ENCODE measurements around the gene DRC7.
A peak's percentile ranks its signal among the peaks of the same experiment; 100 is the strongest.
"Not testable (repeated sequence)": the region's sequence is repeated elsewhere in the genome, so short reads cannot be mapped to it uniquely, and the experiment has no call there.

The DRC7 gene

DNA sequence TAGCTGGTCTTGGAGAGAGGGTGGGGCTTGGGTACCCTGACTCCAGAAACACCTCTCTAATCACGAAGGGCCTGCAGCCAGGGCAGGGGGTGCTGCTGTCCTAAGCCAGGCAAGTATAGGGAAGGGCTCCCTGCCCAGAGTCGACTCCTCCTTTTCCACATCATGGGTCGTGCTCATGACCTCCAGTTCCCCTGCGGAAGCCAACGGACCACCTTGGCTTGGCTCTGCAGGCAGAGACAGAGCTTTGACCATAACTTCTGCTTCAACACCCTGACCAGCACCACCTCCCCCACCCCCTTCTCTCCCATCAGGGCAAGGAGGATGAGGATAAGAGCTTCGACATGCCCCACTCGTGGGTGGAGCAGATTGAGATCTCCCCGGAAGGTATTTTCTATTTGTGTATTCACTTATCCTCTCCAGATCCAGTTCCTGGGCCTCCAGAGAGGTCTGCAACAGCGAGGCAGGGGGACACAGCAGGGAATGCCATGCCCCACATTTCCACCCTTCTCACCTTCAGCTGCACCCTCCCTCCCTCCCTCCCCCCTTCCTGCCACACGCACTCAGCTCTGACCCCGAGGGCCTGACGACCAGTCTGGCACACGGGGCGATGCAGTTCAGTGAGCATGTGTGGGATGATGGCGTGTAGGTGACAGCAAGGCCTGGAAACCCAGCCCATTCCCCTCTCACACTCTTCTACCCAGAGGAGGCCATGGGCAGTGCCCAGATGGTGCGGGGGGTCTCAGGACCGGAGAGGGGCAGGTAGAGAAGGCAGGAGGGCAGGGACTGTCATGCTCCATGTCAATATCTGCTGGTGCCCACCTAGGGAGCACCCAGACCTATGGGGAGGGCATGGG is 27.0 kb downstream of the DRC7 start:
- no peak for DNase-seq

DNA sequence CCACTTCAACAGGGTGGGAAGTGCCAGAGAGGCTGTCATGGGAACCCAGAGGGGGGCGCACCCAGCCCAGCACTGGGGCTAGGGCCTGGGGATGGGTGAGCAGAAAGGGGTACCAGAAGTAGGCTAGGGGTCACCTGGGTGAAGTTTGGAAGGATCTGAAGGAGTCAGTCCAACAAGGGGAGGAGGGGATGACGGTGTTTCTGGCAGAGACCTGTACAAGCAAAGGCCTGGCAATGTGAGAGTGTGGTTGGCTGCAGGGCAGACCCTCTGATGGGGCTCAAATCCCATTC is 27.5 kb downstream of the DRC7 start:
- DNase-seq, result no peak

DNA sequence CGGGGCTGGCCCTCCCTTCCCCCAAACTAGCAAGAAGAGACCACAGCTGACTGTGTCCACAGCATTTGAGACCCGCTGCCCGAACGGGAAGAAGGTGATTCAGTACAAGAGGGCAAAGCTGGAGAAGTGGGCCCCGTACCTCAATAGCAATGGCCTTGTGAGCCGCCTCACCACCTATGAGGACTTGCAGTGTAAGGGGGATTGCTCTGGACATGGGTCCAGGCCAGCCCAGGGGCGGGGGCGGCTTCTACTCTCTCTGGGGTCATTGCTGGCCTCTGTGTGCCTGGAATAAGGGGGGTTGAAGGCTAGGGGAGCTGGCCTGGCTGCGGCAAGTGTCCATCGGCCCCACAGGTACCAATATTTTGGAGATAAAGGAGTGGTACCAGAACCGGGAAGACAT is 28.0 kb downstream of the DRC7 start:
- no peak for DNase-seq

DNA sequence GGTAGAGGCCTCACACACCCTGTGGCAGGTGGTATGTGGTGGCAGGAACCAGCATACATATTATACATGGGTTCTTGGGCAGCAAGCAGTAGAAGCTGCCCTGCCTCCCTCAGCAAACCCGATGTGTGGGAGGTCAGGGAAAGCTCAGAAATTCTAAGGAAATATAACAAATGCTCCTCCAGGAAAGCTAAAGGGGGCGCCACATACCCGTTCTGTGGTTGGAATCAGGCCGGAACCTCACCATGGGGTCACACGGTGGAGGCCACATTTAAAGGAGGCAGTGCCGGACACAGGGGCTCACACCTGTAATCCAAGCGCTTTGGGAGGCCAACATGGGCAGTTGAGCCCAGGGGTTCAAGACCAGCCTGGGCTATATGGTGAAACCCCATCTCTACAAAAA is 28.6 kb downstream of the DRC7 start:
- no peak for DNase-seq

DNA sequence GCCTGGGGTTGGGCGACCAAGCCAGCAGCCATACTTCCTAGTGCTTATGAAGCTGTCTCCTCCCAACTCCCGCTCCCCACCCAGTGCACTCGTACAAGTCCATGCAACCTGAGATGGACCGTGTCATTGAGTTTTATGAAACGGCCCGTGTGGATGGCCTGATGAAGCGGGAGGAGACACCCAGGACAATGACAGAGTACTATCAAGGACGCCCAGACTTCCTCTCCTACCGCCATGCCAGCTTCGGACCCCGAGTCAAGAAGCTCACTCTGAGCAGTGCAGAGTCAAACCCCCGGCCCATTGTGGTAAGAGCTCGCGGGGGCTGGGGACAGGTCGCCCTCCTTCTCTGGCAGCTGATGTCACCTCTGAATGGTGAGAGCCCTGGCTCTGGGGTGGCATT is 29.9 kb downstream of the DRC7 start:
- DNase-seq, result no peak

DNA sequence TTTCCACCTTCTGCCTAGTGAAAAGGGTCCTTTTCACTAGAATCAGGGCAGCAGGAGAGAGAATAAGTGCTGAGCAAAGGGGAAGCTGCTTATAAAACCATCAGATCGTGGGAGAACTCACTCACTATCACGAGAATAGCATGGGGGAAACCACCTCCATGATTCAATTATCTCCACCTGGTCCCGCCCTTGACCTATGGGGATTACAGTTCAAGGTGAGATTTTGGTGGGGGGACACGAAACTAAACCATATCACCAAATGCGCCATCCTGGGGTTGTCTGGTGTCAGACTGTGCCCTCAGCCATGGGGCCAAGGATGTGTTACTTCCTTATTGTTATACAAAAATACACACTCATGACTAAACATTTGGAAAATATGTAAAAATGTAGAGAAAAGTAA is 30.5 kb downstream of the DRC7 start:
- no peak for DNase-seq

DNA sequence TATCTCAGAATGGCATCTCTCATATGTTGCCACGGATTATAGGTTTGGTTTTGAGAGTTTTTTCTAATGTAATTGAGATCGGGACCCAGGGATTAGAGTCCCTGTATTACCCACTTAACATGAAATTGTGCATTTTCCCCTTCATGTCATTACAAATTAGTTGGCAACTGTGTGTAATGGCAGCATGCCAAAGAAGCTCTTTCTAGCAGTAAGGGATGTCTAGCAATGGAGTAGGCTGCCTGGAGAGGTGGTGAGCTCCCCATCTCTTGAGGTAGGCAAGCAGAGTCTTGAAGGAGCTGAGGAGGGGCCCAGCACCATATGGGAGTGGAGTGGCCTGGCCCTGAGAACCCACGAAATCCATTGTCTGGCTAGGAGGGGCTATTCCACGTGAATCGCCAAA is 30.9 kb downstream of the DRC7 start:
- DNase-seq, result peak; percentile 21

DNA sequence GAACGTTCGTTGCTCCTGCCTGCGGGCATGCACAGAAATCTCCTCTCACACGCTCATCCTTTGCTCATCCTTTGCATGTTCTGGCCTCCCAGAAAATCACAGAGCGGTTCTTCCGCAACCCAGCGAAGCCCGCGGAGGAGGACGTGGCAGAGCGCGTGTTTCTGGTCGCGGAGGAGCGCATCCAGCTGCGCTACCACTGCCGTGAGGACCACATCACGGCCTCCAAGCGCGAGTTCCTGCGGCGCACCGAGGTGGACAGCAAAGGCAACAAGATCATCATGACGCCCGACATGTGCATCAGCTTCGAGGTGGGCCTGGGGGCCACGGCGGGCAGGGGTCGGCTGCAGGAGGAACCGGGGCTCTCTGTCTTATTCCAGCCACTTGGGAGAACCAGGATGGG is 31.4 kb downstream of the DRC7 start:
- DNase-seq, result no peak

DNA sequence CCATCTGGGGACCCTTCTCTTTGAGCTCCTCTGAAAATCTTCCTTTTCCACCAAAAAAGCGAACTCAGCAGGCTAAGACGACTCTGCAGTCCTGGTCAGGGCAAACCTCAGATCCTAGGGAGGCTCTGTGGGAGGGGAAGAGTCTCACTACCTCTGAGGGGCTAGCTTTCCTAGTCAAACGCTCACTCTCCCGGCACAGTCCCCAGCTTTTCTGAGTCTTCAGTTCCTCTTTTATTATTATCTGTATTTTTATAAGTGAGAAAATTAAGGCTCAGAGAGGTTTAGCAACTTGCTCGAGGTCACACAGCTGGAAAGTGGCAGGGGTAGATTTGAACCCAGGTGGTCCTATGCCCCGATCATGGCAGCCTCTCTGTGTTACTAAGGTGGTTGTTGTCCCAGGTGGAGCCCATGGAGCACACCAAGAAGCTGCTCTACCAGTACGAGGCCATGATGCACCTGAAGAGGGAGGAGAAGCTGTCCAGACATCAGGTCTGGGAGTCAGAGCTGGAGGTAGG is 31.9 kb downstream of the DRC7 start:
- no peak for DNase-seq

DNA sequence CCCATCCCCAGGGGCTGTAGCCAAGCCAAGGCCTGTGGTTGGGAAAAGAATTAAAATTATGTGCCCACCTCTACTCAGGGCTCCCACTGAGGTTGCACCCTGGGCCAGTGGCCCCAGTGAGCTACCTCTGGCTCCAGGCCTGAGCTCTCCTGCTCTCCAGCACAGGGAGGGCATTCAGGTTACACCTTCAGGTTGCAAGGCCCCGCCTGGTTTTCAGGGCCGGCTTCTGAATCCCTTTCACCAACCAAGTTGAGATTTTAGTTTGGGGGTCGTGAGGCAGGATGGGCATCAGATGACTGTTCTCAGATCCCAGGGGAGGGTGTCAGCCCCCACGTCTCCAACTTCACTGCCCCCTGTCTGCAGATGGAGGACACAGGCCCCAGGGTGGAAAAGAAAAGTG is 33.0 kb downstream of the DRC7 start:
- DNase-seq, result no peak

DNA sequence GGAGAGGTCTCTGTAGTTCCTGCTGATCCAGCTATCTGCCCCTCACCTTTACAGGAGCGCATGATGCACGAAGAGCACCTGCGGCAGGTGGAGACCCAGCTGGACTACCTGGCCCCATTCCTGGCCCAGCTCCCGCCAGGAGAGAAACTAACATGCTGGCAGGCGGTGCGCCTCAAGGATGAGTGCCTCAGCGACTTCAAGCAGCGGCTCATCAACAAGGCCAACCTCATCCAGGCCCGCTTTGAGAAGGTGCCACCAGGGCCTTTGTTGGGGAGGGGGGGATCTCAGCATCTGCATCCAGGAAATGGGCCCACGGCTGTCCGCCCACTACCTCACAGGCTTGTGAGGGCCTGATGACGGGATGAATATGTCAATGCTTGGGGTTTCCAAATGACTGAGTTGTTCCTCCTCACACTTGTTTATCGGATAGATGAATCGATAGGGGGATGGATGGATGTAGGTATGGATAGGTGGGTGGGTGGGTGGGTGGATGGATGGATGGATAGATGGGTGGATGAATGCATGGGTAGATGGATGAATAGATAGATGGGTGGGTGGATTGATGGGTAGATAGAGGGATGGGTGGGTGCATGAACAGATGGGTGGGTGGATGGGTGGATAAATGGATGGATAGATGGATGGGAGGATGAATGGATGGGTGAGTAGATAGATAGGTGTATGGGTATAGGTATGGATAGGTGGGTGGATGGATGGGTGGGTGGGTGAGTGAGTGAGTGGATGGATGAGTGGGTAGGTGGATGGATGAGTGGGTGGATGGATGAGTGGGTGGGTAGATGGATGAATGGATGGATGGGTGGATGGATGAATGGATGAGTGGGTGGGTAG is 34.0 kb downstream of the DRC7 start:
- DNase-seq, result no peak

DNA sequence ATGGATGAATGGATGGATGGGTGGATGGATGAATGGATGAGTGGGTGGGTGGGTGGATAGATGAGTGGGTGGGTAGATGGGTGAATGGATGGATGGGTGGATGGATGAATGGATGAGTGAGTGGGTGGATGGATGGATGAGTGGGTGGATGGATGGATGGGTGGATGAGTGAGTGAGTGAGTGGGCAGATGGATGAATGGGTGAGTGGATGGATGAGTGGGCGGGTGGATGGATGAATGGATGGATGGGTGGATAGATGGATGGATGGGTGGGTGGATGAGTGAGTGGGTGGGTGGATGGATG is 34.5 kb downstream of the DRC7 start:
- no peak for DNase-seq

DNA sequence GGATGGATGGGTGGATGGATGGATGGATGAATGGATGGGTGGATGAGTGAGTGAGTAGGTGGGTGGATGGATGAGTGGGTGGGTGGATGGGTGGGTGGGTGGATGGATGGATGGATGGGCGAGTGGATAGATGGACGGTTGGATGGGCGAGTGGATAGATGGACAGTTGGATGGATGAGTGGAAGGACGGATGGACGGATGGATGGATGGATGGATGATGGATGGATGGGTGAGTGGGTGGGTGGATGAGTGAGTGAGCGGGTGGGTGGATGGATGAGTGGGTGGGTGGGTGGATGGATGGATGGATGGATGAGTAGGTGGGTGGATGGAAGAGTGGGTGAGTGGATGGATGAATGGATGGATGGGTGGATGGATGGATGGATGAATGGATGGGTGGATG is 35.2 kb downstream of the DRC7 start:
- DNase-seq, result not testable (repeated sequence)

DNA sequence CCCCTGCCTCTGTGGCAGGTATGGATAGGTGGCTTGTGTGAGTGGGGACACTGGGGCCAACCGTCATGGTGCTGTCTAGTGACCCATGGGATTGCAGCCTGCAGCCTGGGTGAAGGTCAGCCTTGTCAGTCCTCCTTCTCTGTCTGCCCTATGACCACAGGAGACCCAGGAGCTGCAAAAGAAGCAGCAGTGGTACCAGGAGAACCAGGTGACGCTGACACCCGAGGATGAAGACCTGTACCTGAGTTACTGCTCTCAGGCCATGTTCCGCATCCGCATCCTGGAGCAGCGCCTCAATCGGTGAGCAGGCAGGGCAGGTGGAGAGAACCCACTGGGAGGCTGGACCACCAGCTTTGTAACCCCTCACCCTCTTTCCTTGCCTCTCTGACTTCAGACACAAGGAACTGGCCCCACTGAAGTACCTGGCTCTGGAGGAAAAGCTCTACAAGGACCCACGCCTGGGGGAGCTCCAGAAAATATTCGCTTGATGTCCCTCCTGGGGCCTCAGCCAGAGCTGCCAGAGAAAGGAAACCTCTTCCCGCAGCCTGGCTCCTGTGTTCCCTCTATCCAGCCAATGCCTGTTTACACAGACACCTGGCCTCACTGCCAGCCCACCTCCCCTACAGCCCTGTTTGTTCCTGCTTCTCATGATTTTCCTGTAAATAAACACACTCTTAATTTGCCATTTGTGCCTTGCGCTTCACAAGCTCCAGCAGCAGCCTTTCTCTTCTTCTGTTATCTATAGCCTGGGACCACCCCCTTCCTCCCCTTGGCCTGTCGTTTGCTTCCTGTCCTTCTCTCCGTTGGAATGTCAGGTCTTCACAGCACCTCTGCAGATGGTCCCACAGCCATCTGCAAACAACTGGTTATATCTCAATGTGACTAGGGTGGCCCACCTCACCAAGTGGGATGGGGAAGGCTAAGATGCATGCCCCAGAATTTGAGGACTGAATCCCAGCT is 36.4 kb downstream of the DRC7 start:
- no peak for DNase-seq

DNA sequence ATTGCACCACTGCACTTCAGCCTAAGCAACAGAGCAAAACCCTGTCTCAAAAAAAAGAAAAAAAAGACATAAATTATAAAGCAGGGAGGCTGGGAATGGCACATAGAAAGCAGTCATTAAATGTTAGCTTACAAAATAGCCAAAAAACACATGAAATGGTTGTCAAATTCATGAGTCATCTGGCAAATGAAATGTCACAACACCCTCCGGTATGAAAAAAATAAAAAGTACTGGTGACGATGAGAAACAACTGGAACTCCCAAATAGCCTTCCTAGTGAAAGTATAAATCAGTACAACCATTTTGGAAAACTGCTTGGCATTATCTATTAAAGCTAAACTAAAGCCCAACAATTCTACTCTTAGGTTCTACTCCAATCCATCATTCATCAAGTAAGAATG is 37.4 kb downstream of the DRC7 start:
- DNase-seq, result no peak

DNA sequence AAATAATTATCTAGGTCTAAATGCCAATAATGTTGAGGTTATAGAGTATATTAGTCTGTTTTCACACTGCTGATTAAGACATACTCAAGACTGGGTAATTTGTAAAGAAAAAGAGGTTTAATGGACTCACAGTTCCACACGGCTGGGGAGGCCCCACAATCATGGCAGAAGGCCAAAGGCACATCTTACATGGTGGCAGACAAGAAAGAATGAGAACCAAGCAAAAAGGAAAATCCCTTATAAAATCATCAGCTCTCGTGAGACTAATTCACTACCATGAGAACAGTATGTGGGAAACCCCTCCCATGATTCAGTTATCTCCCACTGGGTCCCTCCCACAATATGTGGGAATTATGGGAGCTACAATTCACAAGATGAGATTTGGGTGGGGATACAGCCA is 38.1 kb downstream of the DRC7 start:
- no peak for DNase-seq

DNA sequence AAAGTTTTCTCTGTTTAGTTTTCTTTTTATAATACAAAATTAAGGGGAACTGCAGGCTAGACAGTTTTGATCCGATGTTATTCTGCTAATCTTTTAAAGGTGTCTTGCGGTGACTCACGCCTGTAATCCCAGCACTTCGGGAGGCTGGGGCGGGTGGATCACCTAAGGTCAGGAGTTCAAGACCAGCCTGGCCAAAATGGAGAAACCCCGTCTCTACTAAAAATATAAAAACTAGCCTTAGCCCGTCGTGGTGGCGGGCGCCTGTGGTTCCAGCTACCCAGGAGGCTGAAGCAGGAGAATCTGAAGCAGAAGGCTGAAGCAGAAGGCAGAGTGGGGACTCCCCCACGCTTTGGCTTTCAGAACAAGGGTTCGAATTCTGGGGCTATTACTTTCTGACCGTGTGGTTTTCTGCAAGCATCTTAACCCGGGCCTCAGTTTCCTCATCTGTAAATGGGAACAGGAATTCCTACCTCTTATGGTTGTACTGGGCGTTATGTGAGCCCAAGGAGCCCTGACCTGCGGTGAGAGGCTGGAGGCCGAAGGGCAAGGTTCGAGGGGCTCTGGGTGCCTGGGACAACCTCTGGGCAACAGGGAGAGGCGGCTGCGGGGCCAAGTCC is 39.8 kb downstream of the DRC7 start:
- no peak for DNase-seq

DNA sequence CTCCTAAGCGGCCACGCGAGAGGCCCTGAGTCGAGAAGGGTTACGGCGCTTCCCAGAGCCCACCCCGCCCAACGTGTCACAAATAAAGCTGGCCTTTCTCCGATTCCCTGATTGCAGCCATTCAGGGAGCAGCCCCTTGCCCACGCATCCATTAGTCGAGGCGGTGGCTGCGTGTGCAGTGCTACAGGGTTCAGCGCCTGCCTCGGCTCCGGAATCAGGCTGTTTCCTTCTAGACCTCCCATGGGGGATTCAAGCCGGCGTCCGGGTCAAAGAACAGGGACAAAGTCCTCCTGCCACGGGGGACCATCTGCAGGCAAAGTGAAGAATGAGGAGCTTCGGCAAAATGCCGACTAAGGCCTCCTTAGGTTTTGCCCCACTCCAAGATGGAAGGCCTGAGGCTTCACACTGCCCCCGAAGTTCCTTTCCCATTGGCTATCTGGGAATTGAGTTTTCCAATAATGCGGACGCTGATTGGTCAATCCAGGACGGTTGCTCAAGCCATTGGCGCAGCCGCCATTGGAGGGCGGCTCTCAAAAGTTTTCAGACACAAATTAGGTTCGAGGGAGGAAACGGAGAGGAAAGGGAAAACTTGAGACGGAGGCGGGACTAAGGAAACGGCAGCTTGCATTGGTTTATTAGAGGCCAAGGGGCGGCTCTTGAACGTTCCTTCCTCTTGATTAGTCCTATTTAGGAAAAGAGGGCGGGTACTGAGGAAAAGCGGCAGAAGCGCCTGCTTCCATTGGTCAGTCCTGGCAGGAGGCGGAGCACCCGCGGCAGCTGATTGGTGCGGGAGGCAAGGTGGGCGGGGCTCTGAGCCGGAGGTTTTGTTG is 40.5 kb downstream of the DRC7 start:
- DNase-seq, result peak; percentile 100

DNA sequence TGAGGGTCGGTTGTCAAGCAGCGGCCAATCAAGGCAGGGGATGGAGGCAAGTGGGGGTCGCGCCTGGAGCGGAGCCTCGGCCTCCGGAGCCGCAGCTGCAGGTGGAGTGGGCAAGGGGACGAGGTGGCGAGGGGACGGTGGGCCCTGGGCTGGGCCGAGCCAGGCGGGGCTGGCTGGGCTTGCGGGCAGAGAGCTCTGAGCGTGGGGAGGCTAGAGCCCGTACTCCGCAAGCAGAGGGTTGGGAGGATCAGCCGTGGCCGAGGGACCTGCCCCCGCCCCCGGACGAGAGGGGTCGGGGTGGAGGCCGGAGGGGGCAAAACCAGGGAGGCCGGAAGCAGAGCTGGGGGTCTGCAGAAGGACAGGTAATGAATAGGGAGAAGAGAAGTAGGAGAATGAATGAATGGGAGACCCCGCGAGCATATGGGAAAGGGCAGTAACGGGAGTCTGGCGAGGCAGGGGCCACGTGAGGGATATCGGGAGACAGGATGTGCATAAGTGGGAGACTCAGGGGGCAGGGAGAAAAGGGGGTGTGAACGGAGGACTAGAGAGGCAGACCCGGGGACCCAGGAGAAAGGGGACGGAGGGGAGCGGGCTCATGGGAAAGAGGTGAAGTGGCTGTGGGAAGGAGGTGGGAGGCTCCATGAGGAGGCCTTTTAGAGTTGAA is 41.3 kb downstream of the DRC7 start, which contains the start of gene KATNB1:
Gene KATNB1 (plus strand): TSS at position 16 of the 664 bp plus-strand sequence. CDS start 1,474 bp downstream, outside the sequence.
- DNase-seq, result peak; percentile 42

DNA sequence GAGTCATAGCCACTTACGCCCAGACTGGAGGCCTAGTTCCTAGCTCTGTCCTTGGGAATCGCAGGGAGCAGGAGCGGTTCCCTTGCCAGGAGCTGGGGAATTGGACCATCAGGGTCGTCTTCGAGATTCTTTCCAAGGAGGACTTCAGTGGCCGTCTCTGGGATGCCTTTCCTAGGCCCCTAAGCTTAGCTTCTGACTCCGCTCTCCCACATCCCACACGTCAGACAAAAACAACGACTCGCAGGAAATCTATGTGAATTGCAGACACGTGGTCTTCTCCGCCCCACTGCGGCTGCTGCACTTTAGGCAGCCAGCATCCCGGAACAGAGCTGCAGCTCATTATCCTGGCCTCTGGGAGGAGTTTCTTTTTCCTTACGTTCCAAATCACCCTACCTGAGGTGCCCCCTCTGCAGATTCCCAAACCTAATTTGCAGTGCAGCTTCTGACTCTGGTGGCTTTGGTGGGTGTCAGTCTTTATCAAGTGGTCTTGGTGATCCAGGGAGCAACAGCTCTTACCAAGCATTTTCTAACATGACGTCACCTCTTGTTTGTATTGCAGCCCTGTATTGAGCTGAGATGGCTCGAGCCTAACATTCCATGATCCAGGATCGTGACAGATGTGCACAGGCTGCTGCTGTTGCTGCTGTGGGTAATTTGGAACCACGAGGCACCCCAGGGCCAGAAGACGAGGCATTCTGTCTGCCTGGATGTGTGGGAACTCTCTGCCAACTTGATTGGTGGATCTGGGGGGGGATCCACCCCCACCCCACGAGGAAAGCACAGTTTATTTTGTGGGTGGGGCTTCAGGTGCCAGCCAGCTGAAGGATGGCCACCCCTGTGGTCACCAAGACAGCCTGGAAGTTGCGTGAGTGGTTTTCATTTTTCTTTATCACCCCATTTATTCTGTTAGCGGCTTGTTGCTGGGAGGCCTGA is 42.1 kb downstream of the DRC7 start:
- peak; percentile 79 for DNase-seq

All from NCI-H2171 treated with DMSO at 0.1 percent for 48 hours (cell line).